ENCODE data around the gene SCARB1.

The SCARB1 gene

DNA sequence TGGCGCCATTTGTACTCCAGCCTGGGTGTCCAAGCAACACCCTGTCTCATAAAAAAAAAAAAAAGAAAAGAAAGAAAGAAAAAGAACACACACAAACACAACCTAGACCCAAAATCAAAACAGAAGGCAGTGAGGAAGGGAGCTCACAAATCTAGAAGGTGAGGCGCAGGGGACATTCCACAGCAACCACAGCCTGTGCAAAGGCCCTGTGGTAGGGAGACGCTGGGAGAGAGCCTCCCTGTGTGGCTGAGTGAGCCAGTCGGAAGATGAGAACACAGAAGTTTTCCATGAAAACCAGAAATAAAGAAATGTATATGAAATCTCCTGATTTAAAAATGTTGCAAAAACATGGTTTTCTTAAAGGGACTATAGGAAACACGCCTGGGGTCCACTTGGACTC is 44.6 kb downstream of the SCARB1 start:
- DNase-seq: no peak

DNA sequence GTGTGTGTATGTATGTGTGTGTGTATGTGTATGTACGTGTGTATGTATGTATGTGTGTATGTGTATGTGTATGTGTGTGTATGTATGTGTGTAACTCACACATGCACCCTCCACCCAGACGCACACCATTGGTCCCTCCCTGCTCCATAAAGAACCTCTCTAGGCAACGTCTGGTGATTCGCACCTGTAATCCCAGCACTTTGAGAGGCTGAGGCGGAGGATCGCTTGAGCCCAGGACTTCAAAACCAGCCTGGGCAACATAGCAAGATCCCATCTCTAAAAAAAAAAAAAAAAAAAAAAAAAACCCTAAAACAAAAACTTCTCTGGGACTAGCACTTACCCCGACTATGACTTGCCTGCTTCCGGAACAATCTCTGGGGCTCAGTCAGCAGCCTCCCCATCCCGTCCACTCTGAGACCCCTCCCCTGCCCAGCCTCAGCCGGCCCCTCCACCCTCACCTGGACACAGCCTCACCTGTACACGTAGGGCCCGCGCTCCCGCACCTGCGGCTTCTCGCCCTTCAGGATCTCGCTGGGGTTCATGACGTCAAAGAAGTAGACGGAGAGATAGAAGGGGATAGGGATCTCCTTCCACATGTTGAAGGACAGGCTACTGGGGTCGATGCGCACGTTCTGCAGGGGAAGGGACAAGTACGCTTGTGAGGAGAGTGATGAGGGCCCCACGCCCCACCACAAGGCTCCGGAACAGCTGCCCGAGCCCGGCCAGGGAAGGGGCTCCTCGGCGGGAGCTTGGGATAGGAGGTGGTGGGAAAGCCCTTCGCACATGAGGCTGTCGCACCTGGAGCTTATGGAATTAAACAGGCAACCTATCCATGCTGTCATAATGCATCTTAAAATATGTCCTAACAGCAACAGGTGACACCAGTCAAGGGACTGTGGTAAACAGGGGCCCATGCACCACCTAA is 46.3 kb downstream of the SCARB1 start:
- no peak for DNase-seq

DNA sequence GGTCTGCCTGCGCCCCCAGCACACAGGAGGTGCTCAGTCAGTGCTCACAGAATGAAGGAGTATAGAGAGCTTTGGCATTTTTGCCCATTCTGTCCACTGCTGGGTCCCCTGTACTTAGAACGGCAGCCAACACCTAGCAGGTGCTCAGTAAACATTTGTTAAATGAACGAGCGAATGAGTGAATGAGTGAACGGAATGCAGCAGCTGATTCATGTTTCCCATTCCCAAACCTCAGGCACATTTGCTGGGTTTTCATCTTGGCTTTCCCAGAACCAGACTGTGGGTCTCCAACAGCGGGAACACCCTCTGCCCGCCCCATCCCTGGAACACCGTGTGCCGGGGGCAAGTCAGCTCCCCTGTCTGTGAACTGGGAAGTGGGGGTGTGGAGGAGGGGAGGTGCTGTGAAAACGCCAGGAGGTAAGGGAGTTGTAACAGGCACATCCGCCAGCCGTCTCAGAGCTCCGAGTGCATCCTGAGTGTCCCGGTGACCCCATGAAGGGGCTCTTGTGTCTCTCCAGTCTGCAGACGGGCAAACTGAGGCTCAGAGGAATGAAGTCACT is 47.3 kb downstream of the SCARB1 start:
- no peak for DNase-seq

DNA sequence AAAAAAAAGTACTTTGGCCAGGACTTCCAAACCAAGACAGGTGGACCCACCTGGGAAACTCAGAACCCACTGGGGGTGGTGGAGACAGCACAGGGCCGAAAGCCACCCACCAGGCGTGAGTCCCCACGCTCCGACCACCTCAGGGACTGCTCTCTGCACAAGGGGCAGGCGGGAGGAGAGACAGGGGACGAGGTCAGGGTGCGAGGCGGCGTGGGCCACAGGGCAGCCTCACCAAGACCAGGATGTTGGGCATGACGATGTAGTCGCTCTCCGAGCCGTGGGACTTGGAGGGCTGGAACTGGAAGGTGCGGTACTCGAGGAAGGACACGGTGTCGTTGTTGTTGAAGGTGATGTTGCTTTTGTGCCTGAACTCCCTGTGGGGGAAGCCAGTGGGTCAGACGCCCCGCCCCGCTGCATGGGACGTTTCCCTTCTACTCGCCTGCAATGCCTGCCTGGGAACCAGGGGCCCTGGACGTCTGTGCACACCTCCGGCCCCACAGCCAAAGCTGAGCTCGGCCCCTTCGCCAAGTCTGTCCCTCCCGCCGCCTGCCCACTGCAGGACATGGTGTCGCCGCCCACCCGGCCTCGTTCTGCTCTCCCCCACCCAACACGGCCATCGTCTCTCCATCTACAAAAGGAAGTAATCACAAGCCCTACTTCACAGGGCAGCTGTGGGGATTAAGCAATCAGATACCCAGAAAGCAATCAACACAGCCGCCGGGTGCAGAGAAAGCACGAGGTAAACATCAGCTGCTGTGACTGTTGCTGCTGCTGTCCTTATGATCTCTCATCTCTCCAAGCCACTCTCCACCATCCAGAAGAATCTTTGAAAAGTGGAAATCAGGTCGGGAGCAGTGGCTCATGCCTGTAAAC is 48.7 kb downstream of the SCARB1 start:
- DNase-seq: no peak

DNA sequence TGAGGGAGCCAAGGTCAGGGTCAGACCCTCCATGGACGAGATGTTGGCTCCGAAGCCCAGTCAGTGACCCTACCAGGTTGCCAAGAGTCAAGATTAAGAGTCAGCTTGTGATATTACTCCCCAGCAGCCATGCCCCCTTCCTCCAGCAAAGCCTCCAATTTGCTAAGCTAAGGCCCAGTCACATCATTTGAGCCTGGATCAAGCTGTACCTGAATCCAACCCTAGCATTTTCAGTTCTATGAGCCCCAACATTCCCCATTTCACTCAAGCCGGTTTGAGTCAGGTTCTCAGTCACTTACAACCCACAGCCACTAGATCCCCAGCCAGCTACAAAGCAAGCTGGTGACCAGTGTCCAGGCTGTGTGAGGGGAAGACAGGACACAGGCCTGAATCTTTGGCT is 49.9 kb downstream of the SCARB1 start:
- no peak for DNase-seq

DNA sequence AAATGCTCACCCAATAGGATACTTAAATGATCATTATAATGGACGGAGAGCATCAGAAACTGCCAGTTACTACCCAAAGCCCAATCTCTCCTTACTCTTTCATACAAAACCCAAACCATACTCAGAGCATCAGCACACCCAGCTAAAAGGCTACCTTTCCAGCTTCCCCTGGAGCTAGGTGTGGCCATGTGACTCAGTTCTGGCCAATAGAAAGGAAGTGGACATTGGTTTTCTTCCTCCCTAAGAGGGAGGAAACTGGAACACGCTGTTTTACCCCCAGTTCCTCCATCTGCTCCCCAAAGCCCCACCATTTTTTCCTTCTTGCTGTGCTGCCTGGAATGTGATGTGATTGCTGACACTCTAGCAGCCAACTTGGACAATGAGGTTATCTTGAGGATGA is 50.7 kb downstream of the SCARB1 start:
- no peak for DNase-seq

DNA sequence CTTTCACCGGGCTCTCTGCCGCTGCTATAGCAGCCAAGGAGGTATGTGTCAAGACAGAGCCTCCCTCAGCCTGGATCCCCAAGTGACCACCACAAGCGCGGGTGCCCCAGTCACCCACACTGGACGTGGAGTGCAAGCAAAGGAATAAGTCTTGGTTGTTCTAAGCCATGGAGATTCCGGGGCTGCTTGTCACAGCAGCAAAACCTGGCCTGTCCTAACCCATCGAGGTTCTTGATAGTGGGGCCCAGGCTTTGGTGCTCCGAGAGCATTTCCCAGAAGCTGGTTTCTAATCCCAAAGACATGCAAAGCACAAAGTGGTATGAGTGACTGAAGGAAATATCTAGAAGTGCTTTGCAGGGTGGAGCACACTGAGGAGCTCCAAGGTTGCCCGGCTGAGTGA is 51.3 kb downstream of the SCARB1 start:
- no peak for DNase-seq

DNA sequence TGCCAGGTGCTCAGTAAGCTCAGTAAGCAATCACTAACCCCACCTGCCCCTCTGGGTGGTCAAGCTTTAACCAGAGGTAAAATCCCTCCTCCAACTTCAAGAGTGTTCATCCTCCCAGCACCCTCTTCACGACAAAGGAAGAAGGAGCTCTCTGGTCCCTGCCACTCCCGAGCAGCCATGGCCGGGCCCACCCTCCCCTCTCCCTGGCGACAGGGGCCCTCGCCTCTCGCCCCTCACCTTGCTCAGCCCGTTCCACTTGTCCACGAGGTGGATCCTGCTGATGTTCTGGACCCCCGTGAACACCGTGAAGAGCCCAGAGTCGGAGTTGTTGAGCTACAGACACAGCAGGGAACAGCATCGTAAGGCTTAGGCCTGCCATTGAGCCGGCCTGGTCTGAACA is 52.0 kb downstream of the SCARB1 start:
- DNase-seq: no peak

DNA sequence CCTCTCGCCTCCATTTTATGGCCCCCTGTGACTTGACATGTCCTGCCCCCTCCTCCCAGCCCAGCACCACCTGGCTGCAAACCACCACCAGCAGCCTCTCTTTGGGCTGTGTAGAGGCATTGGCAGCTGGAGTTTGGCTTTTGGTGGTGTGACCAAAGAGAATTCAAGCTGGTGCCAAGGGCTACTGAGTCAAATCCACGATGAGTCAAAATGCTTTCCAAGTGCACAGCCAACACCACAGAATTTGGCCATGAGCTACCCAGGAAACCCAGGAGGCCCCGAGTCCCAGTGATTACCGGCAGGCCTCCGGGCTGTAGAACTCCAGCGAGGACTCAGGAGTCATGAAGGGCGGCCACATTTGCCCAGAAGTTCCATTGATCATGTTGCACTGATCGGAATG is 53.8 kb downstream of the SCARB1 start:
- DNase-seq: no peak

DNA sequence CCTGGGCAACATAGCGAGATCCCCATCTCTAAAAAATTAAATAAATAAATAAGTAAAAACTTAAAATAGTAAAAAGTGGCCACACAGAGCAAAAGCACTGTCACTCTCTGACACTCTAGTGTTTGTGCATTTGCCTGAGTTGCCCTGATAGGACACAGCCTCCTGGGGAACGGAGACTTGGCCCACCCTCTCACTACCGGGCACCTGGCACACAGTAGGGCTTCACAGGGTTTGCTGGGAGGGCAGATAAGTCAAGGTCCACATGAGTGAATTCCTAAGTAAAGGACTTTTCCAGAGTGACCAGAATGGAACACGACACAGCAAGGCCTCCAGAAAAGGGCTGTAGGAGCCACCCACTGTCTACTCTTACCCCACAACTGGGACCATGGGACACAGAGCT is 54.3 kb downstream of the SCARB1 start:
- DNase-seq: no peak

DNA sequence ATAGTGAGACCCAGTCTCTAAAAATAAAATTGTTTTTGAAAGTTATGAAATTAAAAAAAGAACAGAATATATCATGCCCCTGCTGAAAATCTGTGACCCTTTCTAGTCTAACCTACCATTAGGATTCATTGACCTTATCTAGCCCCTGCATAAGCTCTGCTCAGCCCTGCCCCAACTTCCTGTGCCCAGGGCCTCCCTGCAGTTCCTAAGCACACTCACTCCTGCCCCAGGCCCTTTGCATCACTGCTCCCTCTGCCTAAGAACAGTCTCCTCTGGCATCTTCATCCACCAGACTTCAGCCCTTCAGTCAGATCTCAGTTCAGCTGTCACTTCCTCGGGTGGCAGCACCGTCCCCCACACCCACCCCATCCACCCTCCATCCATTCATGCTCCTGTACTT is 55.4 kb downstream of the SCARB1 start:
- DNase-seq: no peak

DNA sequence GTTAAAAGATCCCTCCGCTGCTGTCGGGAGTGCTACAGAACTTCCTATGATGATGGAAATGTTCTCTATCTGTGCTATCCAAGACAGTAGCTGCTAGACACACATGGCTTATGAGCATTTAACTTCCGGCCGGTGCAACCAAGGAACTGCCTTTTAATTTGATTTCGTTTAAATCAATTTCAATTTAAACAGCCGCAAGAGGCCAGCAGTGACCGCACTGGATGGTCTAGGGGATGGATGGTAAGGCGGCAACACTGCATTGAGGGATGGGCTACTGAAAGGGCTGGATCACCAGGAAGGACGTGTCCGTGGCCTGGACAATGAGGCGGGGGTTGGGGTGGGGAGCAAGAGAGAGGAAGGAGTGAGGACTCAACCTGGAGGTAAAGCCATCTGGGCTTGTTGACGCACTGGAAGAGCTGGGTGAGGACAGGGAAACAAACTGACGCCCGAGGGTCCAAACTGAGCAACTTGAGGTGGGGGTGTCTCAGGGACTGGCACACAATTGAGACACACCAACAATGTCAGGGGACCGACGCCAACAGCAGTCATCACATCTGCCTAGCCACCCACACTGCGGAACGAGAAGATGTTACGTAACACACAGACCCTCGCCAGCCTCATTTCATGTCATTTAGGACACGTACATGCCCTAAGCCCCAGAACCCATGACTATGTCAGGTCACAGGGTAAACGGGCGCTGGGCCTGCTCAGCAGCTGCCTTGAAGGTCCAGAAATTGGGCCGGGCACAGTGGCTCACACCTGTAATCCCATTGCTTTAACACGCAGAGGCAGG is 57.6 kb downstream of the SCARB1 start:
- no peak for DNase-seq

DNA sequence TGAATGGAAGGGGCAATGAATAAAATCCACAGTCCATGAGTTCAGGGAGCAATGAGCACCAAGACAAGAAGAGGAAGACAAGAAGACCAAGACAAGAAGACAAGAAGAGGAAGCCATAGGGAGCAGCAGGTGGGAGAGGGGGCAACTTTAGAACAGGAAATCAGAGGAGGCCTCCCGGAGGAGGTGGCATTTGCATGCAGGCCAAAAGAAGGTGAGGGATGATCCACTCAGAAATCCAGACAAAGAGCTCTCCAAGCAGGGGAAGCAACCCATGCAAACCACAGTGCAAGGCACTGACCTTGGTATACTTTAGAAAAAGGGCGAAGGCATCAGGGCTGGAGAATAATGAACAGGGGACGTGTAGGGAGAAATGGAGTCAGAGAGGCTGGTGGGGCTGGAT is 58.6 kb downstream of the SCARB1 start:
- no peak for DNase-seq

DNA sequence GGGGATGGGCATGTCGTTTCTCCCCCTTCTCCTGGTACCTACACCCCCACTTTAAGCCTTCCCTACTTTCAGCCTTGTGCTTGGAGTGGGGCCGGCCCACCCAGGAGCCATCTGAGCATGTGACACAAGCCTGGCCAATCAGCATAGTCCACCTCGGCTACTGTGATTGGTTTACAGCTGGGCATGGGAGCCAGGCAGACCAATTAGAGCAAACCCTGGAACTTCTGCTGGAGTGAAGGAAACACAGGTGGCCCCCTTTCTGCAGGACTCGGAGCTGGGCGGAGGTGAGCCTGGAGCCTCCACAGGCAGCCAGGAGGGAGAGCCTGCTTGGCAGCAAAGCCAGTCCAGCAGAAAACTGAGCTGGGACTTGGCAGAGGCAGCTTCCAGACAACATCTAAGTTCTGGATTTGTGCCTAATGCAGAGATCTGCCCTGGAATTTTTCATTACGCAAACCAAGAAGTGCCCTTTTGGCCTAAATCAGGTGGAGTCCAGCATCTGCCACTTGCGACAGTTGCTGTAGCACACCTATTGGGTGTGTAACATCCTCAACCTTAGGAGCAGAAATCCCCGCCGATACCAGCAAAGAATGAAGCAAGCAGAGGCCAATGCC is 59.5 kb downstream of the SCARB1 start:
- DNase-seq: no peak

DNA sequence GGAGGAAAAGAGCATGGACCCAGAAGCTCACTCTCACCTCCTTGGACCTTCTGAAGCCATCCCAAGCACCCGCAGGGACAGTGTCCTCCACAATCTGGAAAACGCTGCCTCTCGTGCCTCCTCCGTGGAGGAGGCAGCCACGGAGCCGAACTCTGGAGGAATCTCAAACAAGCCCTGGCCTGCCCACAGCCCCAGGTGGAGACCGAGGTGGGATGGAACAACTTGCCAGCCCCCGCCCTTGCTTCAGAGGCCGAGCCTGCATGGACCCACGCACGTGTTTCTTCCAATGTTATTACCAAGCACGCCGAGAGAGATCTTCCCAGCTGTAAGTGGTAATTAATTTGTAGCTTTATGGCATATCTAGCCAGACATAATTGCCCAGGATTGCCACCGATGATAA is 61.3 kb downstream of the SCARB1 start:
- no peak for DNase-seq

DNA sequence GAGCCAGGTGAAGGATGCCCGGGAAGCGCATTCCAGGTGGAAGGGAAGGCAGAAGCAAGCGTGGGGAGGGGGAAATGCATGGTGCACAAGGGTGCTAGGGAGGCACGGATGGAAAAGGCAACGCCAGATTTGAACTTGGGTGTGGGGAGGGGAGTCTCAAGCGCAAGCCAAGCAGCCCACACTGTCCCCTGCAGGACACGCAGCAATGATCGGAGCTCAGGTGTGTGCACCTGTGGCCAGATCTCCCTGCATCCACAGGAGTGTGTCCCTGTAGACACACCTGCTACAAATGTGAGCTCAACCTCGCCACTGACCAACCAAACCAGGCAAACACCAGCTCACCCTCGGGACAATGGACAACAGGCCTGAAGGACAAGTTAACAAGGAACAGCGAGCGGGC is 63.2 kb downstream of the SCARB1 start:
- DNase-seq: no peak

DNA sequence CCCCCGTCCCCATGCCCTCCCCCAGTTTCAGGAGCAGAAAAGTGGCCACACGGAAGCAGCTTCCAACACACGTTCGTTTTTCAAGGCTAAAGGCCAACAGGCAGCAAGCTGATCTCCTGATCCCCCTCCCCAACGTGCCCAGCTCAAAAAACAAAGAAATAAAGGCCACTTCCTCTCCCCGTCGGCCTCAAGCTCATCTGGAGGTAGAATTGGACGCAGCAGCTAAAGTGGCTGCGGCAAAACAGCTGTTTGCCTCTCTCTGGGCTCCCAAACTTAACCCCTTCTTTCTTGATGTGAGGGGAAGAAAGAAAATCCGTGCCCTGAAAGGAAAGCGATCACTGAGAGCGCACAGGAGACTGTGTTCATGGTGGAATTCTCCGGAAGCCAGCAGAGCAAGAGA is 66.3 kb downstream of the SCARB1 start:
- DNase-seq: no peak

DNA sequence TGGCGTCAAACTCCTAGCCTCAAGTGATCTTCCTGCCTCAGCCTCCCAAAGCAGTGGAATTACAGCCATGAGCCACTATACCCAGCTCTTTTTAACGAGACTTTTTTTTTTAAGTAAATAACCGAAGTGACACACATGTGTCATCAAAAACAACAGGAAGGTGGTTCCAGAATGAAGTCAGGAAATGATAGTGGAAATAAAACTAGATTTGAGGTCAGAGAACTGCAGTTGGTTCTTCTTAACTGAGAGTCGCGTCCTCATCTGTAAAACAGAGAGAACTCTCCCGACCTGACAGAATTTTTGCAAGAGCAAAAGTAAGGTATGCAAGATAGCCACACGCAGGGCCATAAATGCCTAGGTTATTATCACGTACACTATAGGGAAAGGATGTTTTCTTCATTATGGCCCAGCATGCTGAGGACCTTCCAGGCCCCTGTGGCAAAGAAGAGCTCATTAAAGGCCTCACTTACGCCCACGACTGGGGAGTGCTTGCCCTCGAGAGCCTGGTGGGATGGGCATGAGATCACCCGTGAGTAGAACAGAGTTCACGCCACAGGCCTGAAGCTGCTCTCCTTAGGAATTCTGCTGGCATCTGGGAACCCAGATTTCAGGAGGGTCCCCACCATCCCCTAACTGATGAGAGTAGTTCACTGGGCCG is 67.2 kb downstream of the SCARB1 start:
- DNase-seq: no peak

DNA sequence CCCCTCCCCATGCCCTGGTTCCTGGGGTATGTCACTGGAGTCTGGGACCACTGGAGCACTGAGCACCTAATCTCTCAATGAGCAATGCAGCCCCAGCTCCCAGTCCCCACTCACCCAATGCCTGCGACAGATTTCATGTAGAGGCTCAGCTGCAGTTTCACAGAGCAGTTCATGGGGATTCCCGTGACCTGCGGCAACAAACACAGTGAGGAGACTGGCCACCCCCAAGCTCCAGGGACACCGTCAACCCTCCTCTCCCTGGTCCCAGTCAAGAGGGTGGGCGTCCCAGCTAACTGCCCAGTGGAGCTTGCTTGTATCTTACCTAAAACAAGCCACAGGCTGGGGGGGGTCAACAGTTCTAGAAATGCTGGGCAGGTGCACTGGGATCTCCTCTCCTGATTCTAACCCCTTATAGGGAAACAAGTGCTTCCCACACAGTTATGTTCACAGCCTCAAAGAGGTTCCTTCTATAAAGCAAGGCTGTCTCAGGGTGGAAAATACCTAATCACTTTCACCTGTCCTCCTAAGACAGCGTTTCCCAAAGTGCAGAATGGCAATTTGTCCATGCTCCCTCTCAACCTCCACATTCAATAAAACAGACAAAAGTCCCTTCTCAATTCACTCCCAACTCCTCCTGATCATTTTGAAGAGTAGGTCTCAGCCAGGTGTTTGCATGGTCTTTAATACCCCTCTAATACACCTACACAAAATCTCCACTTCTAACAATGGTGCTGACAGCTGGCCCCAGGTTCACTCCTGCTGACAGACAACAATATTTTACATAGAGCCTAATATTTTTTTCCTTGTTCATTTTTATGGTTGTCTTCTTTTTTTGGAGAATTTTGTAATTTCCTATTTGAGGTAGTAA is 68.3 kb downstream of the SCARB1 start:
- DNase-seq: no peak

DNA sequence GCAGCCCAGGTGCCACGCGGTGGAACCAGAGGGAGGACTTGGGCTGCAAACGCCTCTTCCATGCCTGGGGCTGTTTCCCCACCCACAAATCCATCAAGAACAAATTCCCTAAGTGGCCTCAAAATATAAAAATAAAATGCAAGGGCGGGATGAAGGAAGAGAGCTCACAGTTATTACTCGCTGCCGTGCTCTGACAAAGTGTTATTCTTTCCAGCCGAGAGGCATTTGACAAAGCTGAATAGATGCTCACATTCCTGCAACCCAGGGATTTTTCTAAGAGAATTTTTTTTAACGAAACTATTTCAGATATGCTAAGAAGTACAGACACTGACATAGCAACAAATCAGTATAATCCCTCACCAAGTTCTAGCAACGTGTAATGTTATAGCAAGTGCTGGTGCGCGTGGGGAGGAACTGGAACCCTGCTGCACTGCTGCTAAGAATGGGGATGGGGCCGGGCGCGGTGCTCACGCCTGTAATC is 70.7 kb downstream of the SCARB1 start:
- DNase-seq: no peak

DNA sequence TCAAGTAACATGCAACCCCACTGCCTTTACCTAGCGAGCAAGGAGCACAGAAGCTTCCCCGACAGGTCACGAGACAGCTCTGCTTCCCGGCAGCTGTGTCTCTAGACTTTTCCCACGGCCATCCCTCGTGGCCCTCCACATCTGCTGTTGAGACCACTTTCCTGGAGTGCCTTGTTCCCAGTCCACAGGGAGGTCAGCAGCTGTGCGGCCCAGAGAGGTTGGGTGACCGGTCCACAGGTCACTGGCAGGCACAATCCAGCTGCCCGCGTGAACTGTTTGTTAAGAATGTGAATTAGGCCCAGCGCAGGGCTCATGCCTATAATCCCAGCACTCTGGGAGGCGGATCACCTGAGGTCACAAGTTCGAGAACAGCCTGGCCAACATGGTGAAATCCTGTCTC is 71.5 kb downstream of the SCARB1 start:
- DNase-seq: no peak

Data from stimulated activated CD4-positive, alpha-beta T cell treated with anti-CD3 and anti-CD28 coated beads, Interleukin-12 subunit alpha, Interleukin-12 subunit beta, amount 100 ng/mL, for 4 hours (primary cell).